GM19452 (cell line): ENCODE measurements around the gene NKAIN4.

Experiments
- ATAC-seq: cut with Tn5 transposase; IDR thresholded peaks from one replicate; pipeline ENCODE4 v1.9.1; 2021; ENCODE audit not compliant: unreplicated experiment

Gene NKAIN4

DNA sequence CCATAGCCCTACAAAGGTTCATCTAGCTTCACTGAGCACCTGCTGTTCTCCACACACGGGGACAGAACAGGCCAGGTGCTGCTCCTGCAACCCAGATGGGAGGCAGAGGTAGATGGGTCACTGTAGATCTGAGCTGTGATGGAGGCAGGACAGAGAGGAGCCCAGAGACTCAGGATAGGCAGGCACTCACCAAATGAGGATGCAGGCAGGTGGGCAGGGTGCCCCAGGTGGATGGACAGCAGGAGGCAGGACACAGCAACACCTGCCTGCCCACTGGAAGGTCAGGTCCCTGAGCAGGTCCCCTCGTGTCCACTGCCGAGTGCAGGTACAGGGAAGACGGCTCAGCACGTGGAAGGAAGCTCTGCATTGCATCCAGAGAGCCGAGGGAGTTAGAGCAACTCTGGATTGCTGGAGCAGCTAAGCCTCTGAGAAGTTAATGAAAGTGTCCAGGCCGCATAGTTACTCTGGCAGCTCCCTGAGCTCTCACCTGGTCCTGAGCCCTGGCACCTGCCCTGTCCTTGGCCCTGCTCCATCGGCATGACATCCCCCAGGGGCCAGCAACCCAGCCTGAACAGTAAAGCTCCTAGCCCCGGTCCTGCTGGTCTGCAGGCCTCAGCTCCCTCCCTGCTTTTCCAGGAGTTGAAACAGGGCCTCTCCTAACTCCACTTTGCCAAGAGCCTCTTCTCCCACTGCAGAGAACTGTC lies 33.4 kb downstream of the NKAIN4 start:
- ATAC-seq = no peak

DNA sequence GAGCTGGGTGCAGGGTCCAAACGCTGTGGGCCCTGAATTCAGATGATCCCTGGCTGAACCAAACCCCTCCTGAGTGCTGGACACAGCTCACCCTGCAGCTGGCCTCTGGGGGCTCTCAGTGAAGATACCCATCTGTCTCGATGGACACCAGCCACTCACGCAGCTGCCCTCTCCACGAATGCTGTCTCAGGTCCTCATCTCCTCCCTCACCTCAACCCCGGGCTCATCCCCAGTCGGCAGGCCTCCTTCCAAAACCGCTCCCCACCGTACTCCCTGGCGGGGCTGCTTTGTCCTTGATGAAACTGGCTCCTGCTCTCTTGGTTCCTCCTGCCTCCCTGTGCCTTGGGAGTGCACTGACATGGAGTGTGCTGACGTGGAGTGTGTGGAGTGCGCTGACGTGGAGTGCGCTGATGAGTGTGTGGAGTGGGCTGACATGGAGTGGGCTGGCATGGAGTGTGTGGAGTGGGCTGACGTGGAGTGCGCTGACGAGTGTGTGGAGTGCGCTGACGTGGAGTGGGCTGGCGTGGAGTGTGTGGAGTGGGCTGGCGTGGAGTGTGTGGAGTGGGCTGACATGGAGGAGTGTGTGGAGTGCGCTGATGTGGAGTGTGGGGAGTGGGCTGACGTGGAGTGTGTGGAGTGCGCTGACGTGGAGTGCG lies 34.3 kb downstream of the NKAIN4 start:
- no peak for ATAC-seq

DNA sequence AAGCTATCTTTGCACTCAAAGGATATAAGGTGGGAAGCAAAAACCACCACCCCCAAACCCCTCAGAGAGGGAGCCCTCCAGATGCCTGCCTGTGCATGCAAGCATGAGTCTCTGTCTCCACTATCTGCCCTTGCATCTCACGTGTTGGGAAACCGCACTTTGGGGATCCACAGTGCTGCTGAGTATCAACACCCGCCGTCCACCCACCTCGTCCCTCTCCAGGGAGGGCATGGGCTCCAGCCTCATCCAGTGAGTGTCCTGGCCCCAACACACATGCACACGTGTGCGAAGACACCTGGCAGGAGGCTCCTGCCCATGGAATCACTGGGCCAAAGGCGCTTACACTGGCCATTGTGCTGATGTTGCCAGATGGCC lies 34.8 kb downstream of the NKAIN4 start:
- no peak for ATAC-seq

DNA sequence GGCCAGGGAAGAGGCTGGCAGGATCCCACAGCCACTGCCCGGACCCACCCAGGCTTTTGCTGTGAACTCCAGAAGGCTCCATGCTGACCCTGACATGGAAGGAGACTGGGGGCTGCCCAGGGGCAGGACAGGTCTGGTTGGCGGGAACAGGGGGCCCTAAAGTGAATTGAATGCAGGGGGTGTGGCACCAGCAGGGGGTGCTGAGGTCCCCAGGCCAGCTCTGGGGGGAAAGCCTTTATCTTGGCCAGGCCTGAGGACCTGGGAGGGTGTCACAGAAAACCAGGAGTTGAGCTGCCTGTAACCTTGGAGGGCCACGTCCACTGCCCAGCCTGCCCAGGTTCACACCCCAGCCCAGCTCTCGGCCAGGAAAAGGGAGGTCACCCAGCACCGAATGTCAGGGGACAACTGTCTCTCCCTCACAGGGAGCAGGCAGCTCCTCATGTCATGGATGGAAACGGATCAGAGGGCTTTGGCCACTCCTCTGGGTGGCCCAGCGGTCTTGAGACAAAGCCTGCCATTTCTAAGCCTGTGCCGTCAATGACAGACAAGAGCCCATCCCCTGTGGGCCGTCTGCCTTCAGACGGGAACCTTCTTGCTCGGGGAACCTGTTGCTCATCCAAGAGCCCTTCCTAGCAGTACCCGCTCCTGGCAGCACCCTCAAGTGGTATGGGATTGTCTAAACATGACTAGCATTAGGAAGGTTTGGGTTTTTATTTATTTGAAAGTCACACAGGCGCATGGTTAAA lies 35.4 kb downstream of the NKAIN4 start:
- no peak for ATAC-seq

DNA sequence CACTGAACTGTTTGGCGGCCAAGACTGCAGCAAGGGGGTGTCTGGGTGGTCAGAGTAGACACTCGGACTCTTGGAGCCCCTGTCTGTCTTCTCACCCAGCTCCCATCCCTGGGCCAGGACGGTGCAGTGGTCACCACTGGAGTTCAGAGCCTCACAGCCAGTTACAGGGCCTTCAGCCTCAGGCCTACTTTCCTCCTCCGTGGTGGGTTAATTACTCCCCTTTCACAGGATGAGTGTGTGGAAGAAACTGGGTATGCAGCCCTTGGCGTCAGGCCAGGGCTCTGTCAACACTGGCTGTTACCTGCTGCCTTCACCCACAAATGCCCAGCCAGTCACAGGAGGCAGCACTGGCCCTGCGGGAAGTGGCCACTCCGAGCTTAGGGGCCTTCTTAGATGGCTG lies 36.6 kb downstream of the NKAIN4 start:
- no peak for ATAC-seq

DNA sequence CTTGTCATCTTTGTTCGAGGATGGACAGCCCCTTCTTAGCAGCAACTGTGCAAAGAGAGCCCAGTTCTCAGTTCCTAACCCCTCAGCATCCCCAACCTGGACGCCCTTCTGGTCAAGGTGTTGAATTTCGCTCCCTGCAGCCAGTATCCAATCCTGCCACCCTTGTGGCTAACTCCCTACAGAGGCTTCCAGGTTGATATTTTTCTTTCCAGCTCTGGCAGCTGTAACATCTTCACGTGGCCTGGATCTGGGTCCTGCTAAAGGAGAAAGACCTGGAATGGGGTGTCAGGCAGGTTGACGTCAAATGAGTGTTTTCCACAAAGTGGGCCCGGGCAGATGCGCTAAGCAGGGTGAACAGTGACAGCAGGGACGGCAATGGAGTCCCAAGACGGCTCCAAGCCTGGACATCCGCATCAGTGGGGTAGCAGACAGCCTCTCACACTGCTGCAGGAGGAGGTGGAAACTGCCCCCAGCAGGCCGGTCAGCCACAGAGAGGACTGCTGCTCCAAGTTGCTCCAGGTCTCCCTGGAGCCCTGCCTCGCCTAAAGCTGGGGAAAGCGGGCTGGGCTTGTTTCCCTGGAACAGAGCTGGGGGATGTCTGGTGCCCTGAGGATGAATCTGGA lies 37.3 kb downstream of the NKAIN4 start:
- no peak for ATAC-seq

DNA sequence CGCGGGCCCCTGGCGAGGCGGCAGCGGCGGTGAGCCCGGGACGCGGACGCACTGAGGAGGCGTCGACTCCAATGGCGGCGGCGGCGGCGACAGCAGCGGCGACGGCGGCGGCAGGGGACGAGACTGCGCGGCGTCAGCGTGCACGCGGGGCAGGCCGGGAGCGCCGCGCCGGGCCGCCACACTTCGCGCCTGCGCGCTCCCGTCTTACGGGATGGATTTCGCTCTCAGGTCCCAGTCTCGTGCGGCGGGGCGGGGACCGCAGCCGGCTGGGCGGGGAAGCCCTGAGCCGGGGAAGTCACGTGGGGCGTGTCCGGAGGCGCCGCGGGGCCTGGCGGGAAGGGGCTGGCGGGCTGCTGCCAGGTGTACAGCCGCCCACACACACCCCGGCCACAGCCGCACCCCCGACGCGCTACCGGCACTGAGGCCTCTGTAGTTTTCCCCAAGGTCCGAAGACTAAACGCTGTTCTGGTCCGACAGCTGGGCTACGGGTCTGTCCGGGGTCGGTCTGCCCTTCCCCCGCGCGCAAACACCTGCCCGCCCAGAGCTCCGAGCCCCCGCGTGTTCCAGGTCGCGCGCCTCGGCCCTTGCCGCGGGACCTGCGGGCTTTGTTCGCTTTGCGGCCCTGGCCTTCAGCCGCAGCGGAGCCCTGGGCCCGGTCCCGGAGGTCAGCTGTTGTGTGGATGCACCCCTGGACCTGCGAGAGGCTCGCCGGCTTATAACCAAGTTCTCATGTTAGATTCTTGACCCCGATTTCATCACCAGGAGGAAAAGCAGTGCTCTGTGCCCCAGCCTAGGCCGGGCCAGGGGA lies 38.0 kb downstream of the NKAIN4 start, which contains the start of gene YTHDF1:
YTHDF1 (minus strand) TSS at position 91 of the 808 bp plus-strand sequence. CDS start 239 bp downstream, outside the sequence.
- ATAC-seq = peak; percentile 85

DNA sequence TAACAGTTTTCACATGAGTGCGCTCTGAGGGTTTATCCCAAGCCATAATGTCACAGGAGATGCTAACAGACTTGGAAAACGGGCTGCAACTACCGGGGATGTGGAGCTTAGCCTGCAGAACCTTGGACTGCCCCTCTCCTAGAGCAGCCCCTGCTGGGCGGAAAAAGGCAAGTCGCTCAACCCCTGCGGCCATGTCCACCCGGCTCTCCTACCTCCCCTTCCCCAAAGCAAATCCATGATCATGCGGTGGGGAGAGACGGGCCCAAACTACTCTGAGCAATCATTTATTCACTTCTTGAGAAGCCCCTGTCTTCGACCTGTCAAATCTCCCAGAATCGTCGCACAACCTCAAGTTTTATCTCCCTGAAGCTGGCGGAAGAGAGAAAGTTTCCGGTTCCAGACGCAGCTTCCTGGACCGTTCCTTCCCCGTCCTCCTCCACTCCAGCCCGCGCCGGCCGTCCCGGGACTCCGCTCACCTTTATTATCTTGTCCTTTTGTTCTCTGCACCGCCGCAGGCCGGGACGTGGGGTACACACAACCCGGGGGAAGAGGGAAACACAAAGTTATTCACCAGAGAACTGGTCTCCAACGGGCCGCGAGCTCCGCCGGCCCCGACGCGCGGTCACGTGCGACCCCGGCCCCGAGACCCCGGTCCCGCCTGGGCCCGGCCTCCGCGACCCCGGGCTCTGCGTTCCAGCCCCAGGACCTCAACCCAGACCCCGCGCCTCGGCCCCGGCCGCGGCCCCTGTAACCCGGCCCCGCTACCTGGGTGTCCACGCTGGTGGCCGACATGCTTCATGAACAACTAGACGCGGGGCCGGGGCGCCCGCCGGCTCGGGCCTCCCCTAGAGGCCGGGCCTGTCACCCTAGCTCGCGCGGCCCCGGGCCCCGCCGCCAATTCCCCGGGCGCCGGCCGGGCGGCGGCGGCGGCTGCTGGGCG lies 38.9 kb downstream of the NKAIN4 start:
- ATAC-seq = peak; percentile 16

DNA sequence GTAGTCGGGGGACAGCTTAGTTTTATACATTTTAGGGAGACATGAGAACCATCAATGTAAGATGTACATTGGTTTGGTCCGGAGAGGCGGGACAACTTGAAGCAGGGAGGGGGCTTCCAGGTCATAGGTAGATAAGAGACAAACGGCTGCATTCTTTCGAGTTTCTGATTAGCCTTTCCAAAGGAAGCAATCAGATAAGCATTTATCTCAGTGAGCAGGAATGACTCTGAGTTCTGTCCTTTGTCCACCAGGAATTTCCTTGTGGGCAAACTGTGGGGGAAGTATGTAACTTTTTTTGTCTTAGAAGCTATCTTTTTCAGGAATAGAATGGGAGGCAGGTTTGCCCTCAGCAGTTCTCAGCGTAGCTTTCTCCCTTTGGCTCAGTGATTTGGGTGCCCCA lies 39.7 kb downstream of the NKAIN4 start:
- ATAC-seq = no peak

DNA sequence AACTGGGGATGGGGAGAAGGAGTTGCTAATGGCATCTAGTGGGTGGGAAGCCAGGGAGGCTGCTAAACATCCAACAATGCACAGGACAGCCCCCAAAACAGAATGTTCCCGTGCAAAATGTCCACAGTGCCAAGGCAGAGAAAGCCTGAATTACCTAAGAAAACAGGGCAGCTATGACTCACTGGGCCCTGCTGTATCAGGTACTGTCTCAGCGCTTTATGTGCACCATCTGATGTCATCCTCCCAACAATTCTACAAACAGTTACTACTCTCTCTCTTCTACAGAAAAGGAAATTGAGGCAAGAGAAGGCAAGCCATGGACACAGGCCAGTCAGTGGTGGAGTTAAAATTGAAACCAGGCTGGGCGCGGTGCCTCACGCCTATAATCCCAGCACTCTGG lies 41.5 kb downstream of the NKAIN4 start:
- ATAC-seq = no peak

DNA sequence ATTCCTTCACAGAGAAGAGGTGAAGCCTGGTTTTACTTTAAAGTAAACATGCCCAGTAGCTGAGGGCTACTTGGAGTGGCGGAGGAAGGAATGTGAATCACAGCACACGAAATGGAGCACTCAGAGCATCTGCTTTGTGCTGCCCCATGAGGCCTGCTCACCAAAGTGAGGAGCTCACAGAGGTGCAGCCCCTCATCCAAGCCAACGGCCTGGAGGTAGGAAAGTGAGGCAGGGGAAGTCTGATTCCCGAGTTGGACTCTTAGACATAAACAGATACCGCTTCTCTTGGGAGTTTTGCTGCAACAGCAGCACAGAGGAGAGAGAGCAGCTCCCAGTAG lies 41.9 kb downstream of the NKAIN4 start:
- ATAC-seq = no peak

DNA sequence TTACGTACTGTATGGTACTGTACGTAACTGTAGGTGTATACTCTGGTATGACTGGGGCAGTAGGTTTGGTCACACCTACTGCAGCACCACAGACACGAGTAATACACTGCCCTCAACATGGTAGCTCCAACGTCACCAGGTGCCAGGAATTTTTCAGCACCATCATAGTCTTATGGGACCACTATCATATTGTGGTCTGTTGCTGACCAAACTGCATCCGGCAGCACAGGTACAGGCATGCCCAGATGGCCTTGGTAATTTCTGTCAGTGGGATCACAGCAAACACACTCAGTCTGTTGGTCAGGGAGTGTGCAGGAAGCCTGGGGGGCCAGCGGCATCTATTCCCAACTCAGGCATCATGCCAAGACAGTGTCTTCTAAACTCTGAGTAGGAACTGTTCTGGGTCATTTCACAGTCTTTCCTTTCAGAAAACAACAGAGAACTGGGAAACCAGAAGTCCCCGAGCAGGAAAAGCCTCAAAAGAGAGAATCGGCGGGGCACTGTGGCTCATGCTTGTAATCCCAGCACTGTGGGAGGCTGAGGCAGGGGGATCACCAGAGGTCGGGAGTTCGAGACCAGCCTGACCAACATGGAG lies 44.2 kb downstream of the NKAIN4 start:
- ATAC-seq = no peak

DNA sequence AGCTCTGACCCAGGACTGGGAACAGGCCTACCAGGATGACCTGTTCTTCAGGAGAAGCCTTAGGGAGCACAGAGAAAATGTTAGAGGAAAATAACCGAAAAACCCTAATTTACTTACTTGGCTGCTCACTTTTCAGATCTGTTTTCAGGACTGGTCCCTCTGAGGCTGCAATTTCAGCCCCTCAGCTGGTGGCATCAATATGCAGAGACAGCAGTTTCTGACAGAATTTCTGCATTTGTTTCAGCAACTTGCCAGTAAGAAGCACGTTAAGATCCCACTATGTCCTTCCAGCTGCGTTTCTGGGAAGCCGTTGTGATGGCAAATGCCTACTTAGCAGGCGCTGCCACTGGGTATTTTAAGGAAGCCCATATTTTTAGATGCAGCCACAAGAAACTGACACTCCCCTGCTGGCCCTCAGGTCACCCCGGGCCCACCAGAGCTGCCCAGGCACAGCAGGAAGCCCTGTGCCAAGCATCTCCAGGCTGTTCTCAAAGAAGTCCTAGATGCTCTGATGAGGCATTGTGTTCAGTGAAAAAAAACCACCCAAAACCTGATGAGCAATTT lies 45.8 kb downstream of the NKAIN4 start:
- ATAC-seq = no peak

DNA sequence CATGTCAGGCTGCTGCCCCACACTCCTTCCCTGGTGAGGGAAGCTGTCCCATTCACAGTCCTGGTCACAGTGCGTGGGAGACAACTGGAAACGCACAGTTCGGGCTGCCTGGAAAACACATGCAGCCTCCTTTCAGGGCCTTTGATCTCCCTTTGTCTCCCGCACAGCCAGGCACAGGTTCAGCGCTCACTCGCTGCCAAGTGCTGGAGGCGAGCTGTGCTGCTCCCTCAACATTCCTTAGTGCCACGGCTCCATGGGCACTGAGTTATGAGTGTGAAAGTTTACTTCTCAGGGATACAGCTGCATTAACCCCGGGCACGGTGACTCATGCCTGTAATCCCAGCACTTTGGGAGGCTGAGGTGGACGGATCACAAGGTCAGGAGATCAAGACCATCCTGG lies 47.4 kb downstream of the NKAIN4 start:
- no peak for ATAC-seq

DNA sequence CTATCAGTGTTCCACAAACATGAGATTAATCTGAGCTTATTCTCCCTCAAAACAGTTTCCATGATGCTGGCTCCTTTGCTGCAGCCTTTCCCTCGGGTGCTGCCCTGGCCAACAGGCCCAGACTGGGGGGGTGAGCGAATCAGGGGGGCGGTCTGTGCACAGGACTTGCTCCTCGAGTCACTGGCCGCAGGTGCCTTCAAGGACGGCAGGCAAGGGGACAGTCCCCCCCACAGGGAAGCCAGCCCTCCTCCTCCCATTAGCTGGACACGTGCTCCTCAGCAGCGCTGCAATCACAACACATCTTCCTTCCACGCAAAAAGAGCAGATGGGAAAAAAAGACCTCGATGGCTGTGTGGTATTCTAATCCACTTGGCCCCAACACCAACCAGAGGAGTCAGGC lies 48.4 kb downstream of the NKAIN4 start:
- ATAC-seq = no peak

DNA sequence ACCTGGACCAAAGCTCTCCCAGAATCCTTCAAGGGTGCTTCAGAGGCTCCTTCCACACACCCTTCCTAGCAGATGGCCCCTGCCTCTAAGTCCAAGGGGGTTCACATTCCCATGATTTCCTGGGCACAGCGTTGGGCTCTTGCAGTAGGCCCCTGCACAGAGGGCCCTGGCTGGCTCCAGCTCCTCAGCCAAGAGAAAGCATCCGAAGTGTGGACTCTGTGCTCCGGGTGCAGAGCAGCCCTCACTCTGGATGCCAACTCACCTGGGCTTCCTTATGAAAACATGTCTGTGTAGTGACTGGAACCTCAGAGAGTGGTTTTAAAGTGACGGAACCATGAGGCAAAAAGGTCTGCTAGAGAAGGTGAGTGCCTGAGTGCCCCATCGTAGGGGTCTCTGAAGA lies 49.9 kb downstream of the NKAIN4 start:
- ATAC-seq = no peak

DNA sequence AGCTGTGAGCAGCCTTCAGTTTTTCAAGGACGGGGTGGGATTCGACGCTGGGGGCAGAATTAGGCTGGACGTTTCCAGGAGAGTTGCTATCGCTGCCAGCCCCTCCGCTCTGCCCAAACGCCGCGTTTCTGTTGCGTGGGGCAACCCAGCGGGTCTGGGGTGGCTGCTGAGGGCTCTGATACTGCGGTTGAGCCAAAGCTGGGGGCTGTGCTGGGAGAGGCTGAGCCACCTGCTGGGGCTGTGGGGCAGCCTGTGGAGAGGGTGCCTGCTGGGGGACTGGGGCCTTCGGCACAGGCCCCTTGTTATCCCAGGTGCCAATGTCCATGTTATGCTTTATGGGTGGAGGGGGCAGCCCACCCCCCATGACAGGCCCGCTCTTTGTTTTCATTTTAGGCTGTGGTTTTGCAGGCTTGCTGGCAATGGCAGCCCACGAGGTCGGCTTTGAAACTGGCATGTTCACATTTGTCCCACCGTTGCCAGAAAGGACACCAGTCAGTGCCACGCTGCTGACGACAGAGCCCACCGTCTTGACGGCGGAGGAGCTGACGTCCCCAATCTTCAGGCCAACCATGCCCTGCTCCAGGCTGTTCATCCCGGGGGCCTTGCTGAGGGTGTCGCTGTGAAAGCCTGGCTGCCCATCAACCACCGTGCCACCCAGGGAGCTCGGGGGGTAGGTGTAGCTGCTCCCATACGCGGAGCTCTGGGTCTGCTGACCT lies 51.3 kb downstream of the NKAIN4 start:
- no peak for ATAC-seq

DNA sequence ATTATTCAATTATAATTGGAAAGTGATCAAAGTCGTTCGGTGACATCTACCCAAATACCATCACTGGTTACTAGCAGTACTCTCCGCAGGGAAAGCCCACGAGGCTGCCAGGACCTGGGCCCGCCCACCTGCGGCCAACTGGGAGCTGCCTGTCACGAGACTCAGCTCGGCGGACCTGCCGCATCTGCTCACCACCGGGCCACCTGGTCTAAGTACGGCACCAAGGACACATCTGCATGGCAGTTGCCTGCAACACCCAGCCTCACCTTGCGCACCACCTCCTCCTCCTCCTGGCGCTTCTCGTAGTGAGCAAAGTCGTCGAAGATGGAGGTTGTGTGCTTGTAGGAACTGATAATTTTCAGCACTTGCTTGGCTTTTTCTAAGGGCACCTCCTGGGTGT lies 52.2 kb downstream of the NKAIN4 start:
- no peak for ATAC-seq

DNA sequence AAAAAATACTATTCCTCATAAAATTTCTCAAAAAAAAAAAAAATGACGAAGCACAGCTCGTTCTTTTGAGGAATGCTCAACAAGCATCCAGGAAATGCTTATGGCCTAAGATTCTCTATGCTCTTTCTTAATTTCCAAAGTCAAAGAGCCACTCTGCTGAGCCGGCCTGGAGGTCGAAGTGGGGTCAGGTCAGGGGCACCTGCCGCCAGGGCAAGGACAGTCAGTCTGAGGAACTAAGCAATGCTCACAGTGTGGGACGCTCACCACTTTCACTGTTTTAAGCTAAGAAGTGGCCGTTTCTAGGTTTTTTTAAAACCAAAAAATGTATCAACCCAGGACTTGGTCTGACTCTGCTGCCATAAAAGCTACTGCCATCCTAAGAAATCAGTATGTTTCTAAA lies 55.7 kb downstream of the NKAIN4 start:
- ATAC-seq = no peak
